H1 (cell line): ENCODE data around the gene TMUB1. TPM values are rescaled to one million over a fixed set of nuclear protein-coding genes. Genes with fewer than 3 reads are reported as not detected.

Experiments used
- CTCF ChIA-PET: fragments of 300-600 bp; sonication (Branson Sonifier 250); formaldehyde crosslinking; loops from one replicate; lab custom pipeline; 2021; ENCODE audit not compliant: partially characterized antibody; lab: Charles Lee
- POLR2A ChIA-PET: fragments of 300-600 bp; sonication (Branson Sonifier 250); formaldehyde crosslinking; loops from one replicate; lab custom pipeline; 2021; ENCODE audit warnings: inconsistent platforms; ENCODE audit not compliant: partially characterized antibody; lab: Charles Lee
- DNase-seq, 2 experiments: peaks; one replicate each; pipeline versions ENCODE4 v3.0.0 to v3.0.0-alpha.2; 2010 to 2022; ENCODE audit warnings: low spot score in 2 of 2, low read depth in 1 of 2, mixed read lengths in 1 of 2
- FAIRE-seq: peaks from 2 replicates; lab custom pipeline; 2011; peaks lifted over from hg19 to GRCh38; lab: Jason Lieb, UNC
- H2AFZ ChIP-seq: 2 replicates; pipeline ENCODE4 v1.8.1; 2012; ENCODE audit warnings: low read length, inconsistent platforms
- H2AK5ac ChIP-seq: 2 replicates; pipeline ENCODE4 v1.6.1; 2013; ENCODE audit warnings: low read depth, low read length
- H2BK120ac ChIP-seq: replicated peaks from 2 replicates; pipeline ENCODE3; 2013; ENCODE audit warnings: low read depth, low read length, inconsistent platforms
- H2BK12ac ChIP-seq: 2 replicates; pipeline ENCODE4 v1.6.1; 2013; ENCODE audit warnings: low read depth, low read length
- H2BK15ac ChIP-seq: 2 replicates; pipeline ENCODE4 v1.6.1; 2013; ENCODE audit warnings: low read length
- H2BK20ac ChIP-seq: 2 replicates; pipeline ENCODE4 v1.6.1; 2013; ENCODE audit warnings: low read length
- H2BK5ac ChIP-seq: 2 replicates; pipeline ENCODE4 v1.6.1; 2013; ENCODE audit warnings: low read depth, low read length
- H3K14ac ChIP-seq: 2 replicates; pipeline ENCODE4 v1.6.1; 2013; ENCODE audit warnings: inconsistent platforms; ENCODE audit not compliant: insufficient read length
- H3K18ac ChIP-seq: 2 replicates; pipeline ENCODE4 v1.6.1; 2013; ENCODE audit warnings: low read length; ENCODE audit errors: extremely low read depth
- H3K23ac ChIP-seq: 2 replicates; pipeline ENCODE4 v1.6.1; 2013; ENCODE audit warnings: inconsistent platforms; ENCODE audit not compliant: insufficient read length
- H3K23me2 ChIP-seq: 2 replicates; pipeline ENCODE4 v1.6.1; 2013; ENCODE audit warnings: low read depth, low read length
- H3K27ac ChIP-seq: 2 replicates; pipeline ENCODE4 v1.6.1; 2011; ENCODE audit warnings: low read depth, low read length, inconsistent platforms
- H3K27me3 ChIP-seq, 4 experiments: replicated peaks in 1 of 4; 1 replicate in 1 of 4; 2 replicates in 3 of 4; pipeline versions ENCODE4 v1.6.1 to v1.8.1; 2011 to 2013; ENCODE audit warnings: low read length in 3 of 4, mild to moderate bottlenecking in 3 of 4, inconsistent platforms in 2 of 4, mixed read lengths in 2 of 4, moderate library complexity in 1 of 4; ENCODE audit not compliant: control insufficient read depth in 3 of 4, insufficient read depth in 3 of 4; ENCODE audit errors: extremely low read depth in 1 of 4
- H3K36me3 ChIP-seq, 4 experiments: 2 replicates each; pipeline versions ENCODE4 v1.6.1 to v1.8.1; 2011 to 2013; ENCODE audit warnings: mild to moderate bottlenecking in 4 of 4, low read length in 3 of 4, moderate library complexity in 2 of 4, control low read depth in 1 of 4, inconsistent platforms in 1 of 4; ENCODE audit not compliant: insufficient read depth in 4 of 4, control insufficient read depth in 2 of 4
- H3K4ac ChIP-seq: replicated peaks from 2 replicates; pipeline ENCODE3; 2013; ENCODE audit warnings: low read length, low read depth, mixed read lengths, inconsistent platforms; ENCODE audit not compliant: insufficient read length
- H3K4me1 ChIP-seq, 4 experiments: replicated peaks in 1 of 4; 1 replicate in 1 of 4; 2 replicates in 3 of 4; pipeline versions ENCODE4 v1.6.1 to v1.8.1; 2011 to 2013; ENCODE audit warnings: low read length in 3 of 4, inconsistent platforms in 2 of 4, mixed read lengths in 1 of 4; ENCODE audit not compliant: insufficient read depth in 4 of 4, control insufficient read depth in 3 of 4
- H3K4me2 ChIP-seq, 2 experiments: 2 replicates each; pipeline versions ENCODE4 v1.6.1 to v1.8.1; 2011 to 2013; ENCODE audit warnings: low read depth in 2 of 2, low read length in 2 of 2, control low read depth in 1 of 2, inconsistent platforms in 1 of 2, mild to moderate bottlenecking in 1 of 2; ENCODE audit not compliant: insufficient read depth in 1 of 2
- H3K4me3 ChIP-seq, 4 experiments: fragments of 200-600, 300-600 bp in 1 of 4; sonication (generic), shearing (Covaris generic), sonication (Bioruptor Twin) in 1 of 4; 2 replicates each; pipeline versions ENCODE4 v1.5.1 to v1.8.1; 2011 to 2016; ENCODE audit warnings: low read length in 4 of 4, low read depth in 3 of 4, control low read depth in 2 of 4, inconsistent platforms in 2 of 4, mild to moderate bottlenecking in 2 of 4, mixed read lengths in 1 of 4, moderate library complexity in 1 of 4; ENCODE audit not compliant: insufficient read depth in 2 of 4; ENCODE audit errors: extremely low read depth in 1 of 4
- H3K56ac ChIP-seq: replicated peaks from 2 replicates; pipeline ENCODE3; 2013; ENCODE audit warnings: low read depth, mild to moderate bottlenecking, mixed read lengths, low read length, inconsistent platforms; ENCODE audit not compliant: insufficient read length
- H3K79me1 ChIP-seq: 2 replicates; pipeline ENCODE4 v1.6.1; 2013; ENCODE audit warnings: low read depth, low read length, control low read depth
- H3K79me2 ChIP-seq, 2 experiments: 2 replicates each; pipeline versions ENCODE4 v1.6.1 to v1.8.1; 2012 to 2013; ENCODE audit warnings: low read length in 2 of 2, mild to moderate bottlenecking in 2 of 2, inconsistent platforms in 1 of 2; ENCODE audit not compliant: insufficient read depth in 2 of 2, control insufficient read depth in 1 of 2
- H3K9ac ChIP-seq, 4 experiments: replicated peaks in 1 of 4; 1 replicate in 1 of 4; 2 replicates in 3 of 4; pipeline versions ENCODE4 v1.6.1 to v1.8.1; 2011 to 2013; ENCODE audit warnings: low read depth in 3 of 4, low read length in 3 of 4, control low read depth in 2 of 4, mild to moderate bottlenecking in 2 of 4, moderate library complexity in 2 of 4, inconsistent platforms in 1 of 4; ENCODE audit errors: extremely low read depth in 1 of 4
- H3K9me3 ChIP-seq, 2 experiments: 2 replicates each; pipeline versions ENCODE4 v1.6.1 to v1.8.1; 2012 to 2013; ENCODE audit warnings: mild to moderate bottlenecking in 2 of 2, moderate library complexity in 2 of 2, control low read depth in 1 of 2, inconsistent platforms in 1 of 2, low read depth in 1 of 2, low read length in 1 of 2, mixed read lengths in 1 of 2; ENCODE audit not compliant: insufficient read depth in 2 of 2
- H4K20me1 ChIP-seq, 2 experiments: replicated peaks in 1 of 2; 2 replicates each; pipeline versions ENCODE3 to v1.8.1; 2011 to 2013; ENCODE audit warnings: inconsistent platforms in 2 of 2, low read length in 2 of 2, mild to moderate bottlenecking in 1 of 2; ENCODE audit not compliant: insufficient read depth in 2 of 2, control insufficient read depth in 1 of 2
- H4K5ac ChIP-seq: 2 replicates; pipeline ENCODE4 v1.6.1; 2013; ENCODE audit warnings: low read length, low read depth, mixed read lengths, inconsistent platforms; ENCODE audit not compliant: insufficient read length
- H4K8ac ChIP-seq: 2 replicates; pipeline ENCODE4 v1.8.0; 2013; ENCODE audit warnings: mild to moderate bottlenecking, moderate library complexity, low read length, inconsistent platforms; ENCODE audit not compliant: insufficient read depth; ENCODE audit errors: extremely low read depth
- H4K91ac ChIP-seq: replicated peaks from 2 replicates; pipeline ENCODE3; 2013; ENCODE audit warnings: low read length, mixed read lengths, inconsistent platforms; ENCODE audit not compliant: insufficient read length
- BACH1 ChIP-seq: IDR thresholded peaks from 2 replicates; pipeline ENCODE4 v1.6.1; 2012; ENCODE audit warnings: low read length, improper control_type of control experiment
- CTCF ChIP-seq, 3 experiments: IDR thresholded peaks; 1 replicate in 2 of 3; 2 replicates in 1 of 3; pipeline versions ENCODE4 v1.5.1 to v1.6.1; 2011; ENCODE audit warnings: low read length in 3 of 3, mild to moderate bottlenecking in 3 of 3, inconsistent platforms in 2 of 3, low read depth in 1 of 3, moderate library complexity in 1 of 3; ENCODE audit not compliant: insufficient read depth in 1 of 3; ENCODE audit errors: control extremely low read depth in 1 of 3
- EZH2 ChIP-seq: fragments of 200-600 bp; sonication (generic); IDR thresholded peaks from 2 replicates; pipeline ENCODE4 v1.7.1; 2012; ENCODE audit warnings: low read depth, mild to moderate bottlenecking, moderate library complexity, low read length, inconsistent platforms; ENCODE audit not compliant: severe bottlenecking
- KDM1A ChIP-seq: fragments of 200-600, 300-600 bp; sonication (generic); IDR thresholded peaks from 2 replicates; pipeline ENCODE4 v1.7.1; 2016; ENCODE audit warnings: mild to moderate bottlenecking, low read length, borderline replicate concordance
- KDM4A ChIP-seq: IDR thresholded peaks from one replicate; pipeline ENCODE4 v1.7.1; 2012; ENCODE audit warnings: low read depth, mild to moderate bottlenecking, moderate library complexity, low read length, inconsistent platforms; ENCODE audit not compliant: severe bottlenecking
- RAD21 ChIP-seq, 2 experiments: IDR thresholded peaks in 1 of 2; conservative IDR thresholded peaks in 1 of 2; 2 replicates each; pipeline ENCODE4 v1.6.1; 2011; ENCODE audit warnings: low read depth in 2 of 2, low read length in 2 of 2, improper control_type of control experiment in 1 of 2, inconsistent platforms in 1 of 2, mild to moderate bottlenecking in 1 of 2, moderate library complexity in 1 of 2
- SAP30 ChIP-seq: fragments of 300-600 bp; sonication (generic); IDR thresholded peaks from 2 replicates; pipeline ENCODE4 v1.7.1; 2012; ENCODE audit warnings: low read length, moderate library complexity, mild to moderate bottlenecking, inconsistent platforms; ENCODE audit not compliant: insufficient read depth, insufficient replicate concordance
- SUZ12 ChIP-seq: fragments of 200-600 bp; sonication (generic); IDR thresholded peaks from 2 replicates; pipeline ENCODE4 v1.6.1; 2012; ENCODE audit warnings: mild to moderate bottlenecking, inconsistent platforms, low read length, moderate library complexity, mixed read lengths
- TAF1 ChIP-seq: IDR thresholded peaks from 2 replicates; pipeline ENCODE4 v1.6.1; 2011; ENCODE audit warnings: mild to moderate bottlenecking, low read depth, low read length
- TAF7 ChIP-seq: optimal IDR thresholded peaks from 2 replicates; pipeline ENCODE3; 2011; ENCODE audit warnings: low read depth, mild to moderate bottlenecking, inconsistent platforms, low read length, moderate library complexity, borderline replicate concordance
- WGBS, 2 experiments: shearing (Covaris generic) in 1 of 2; methylation state at CpG; one replicate each; pipeline versions ENCODE4 v1.1.6 to v1.1.7; 2013 to 2015; ENCODE audit warnings: low lambda C conversion rate in 2 of 2, mixed read lengths in 2 of 2, inconsistent platforms in 1 of 2, low coverage in 1 of 2, missing lambda C conversion rate in 1 of 2; ENCODE audit not compliant: insufficient replicate concordance in 2 of 2, insufficient coverage in 1 of 2, insufficient read length in 1 of 2; ENCODE audit errors: extremely low coverage in 1 of 2, missing lambda C conversion rate in 1 of 2; 5-methylcytosine and 5-hydroxymethylcytosine counted together
- polyA plus RNA-seq, 7 experiments: library from polyadenylated mRNA; depleted of rRNA in 3 of 7; stranded (reverse) in 5 of 7; unstranded in 2 of 7; fragments of >200 nt in 5 of 7; fragments of 200-250 nt in 2 of 7; gene quantifications; 1 replicate in 5 of 7; 2 replicates in 1 of 7; 4 replicates in 1 of 7; pipeline versions ENCODE4 v1.2.1 to v1.2.3, GENCODE V29; 2011 to 2013; ENCODE audit warnings: missing spikeins in 2 of 7, mixed read lengths in 2 of 7
- total RNA-seq: library from RNA; stranded (reverse); fragmentation: NEBNext Ultra II Directional; extraction: Animal tissue kit (Norgen Biotek cat#: 25700); gene quantifications from 2 replicates; pipeline ENCODE4 v1.2.1, GENCODE V29; 2021

Gene TMUB1
- total and polyA plus RNA-seq, 2 of the 8 experiments (the other 6 are each of a cell fraction or from before 2014, with no cell fraction given) = 41.4 to 56.2 TPM

GRCh38 chr7:151094675-151095074, 11.4 kb upstream of the TMUB1 start:
- WGBS, 2 experiments = 97% methylated on average over 5 of the region's 5 CpGs; no CpG with 5 or more reads in 1 of the 2 experiments
- no peak overlapping the region for H3K4me3 ChIP-seq
- no peak overlapping the region for H2AFZ ChIP-seq
- no peak overlapping the region for H2BK12ac ChIP-seq
- no peak overlapping the region for H2BK120ac ChIP-seq
- H4K91ac ChIP-seq = no peak overlapping the region
- H3K4me1 ChIP-seq = peaks cover 0 to 7% (median 4%) of the 10 kb centered on the region in 4 experiments; a peak in 4 of 7 replicates
- H4K5ac ChIP-seq = no peak overlapping the region
- no peaks in the 10 kb centered on the region for H3K9me3 ChIP-seq
- H3K27ac ChIP-seq = no peak overlapping the region
- no peak overlapping the region for H2BK5ac ChIP-seq
- no peak overlapping the region for H2BK15ac ChIP-seq
- peaks cover 18% of the 10 kb centered on the region for H3K79me1 ChIP-seq
- no peaks in the 10 kb centered on the region for H3K23me2 ChIP-seq
- peaks cover 37 to 47% of the 10 kb centered on the region in 2 experiments for H4K20me1 ChIP-seq
- no peak overlapping the region; the same call in 1 of the 2 replicates for H2AK5ac ChIP-seq
- FAIRE-seq (no peak), DNase-seq (no peak)
- no peak overlapping the region for H3K18ac ChIP-seq
- H2BK20ac ChIP-seq = no peak overlapping the region
- no peaks in the 10 kb centered on the region for H3K36me3 ChIP-seq
- no peak overlapping the region for H4K8ac ChIP-seq
- H3K4me2 ChIP-seq = no peak overlapping the region
- no peak overlapping the region for H3K23ac ChIP-seq
- H3K56ac ChIP-seq = no peak overlapping the region
- H3K4ac ChIP-seq = no peak overlapping the region
- no peak overlapping the region for H3K9ac ChIP-seq
- POLR2A ChIA-PET = interaction anchor here (0.6 to 1.0 kb wide), 3 partner anchors 9 to 148 kb away, joined by 3 to 4 read pairs (median 4); no protein-coding TSS in a partner anchor
- H3K79me2 ChIP-seq = peaks cover 11 to 84% of the 10 kb centered on the region in 2 experiments; a peak in 3 of 4 replicates
- CTCF ChIA-PET = interaction anchor here (0.7 to 15.1 kb wide), 9 partner anchors 10 to 197 kb away, joined by 3 to 448 read pairs (median 5); no protein-coding TSS in a partner anchor
- peaks cover 0 to 4% (median 0%) of the 10 kb centered on the region in 4 experiments; a peak in 2 of 7 replicates for H3K27me3 ChIP-seq
- no peak overlapping the region for H3K14ac ChIP-seq
- no peak for TF ChIP-seq KDM4A
- no peak for TF ChIP-seq RAD21 (IDR thresholded peaks at IDR 0.05 in 1 of 2, conservative IDR thresholded peaks at IDR 0.05 in 1 of 2; ENCODE audit: low read depth in 2 of 2, low read length in 2 of 2)
- no peak for TF ChIP-seq TAF7
- TF ChIP-seq TAF1 = no peak
- TF ChIP-seq EZH2 = no peak
- no peak for TF ChIP-seq SUZ12
- TF ChIP-seq KDM1A = no peak
- TF ChIP-seq CTCF (IDR thresholded peaks at IDR 0.05; ENCODE audit: control extremely low read depth in 1 of 3, insufficient read depth in 1 of 3, low read depth in 1 of 3, low read length in 3 of 3) = no peak
- no peak for TF ChIP-seq BACH1
- no peak for TF ChIP-seq SAP30
